HCT116 (cell line): Measurements from ENCODE around the gene MPV17. TPM values are rescaled to one million over a fixed set of nuclear protein-coding genes. Genes with fewer than 3 reads are reported as not detected.

Source experiments
- ATAC-seq: fragments of 200-7000 bp; cut with Tn5 transposase; 2 replicates; pipeline ENCODE4 v1.9.1; 2020; ENCODE audit warnings: mild to moderate bottlenecking, moderate library complexity
- BruUV-seq: library from RNA; stranded (reverse); fragments of 400-500 nt; replicated peaks from 2 replicates; lab custom pipeline; 2021; lab: Mats Ljungman, UMichigan
- CTCF ChIA-PET: fragments of 300-600 bp; sonication (Branson Sonifier 250); formaldehyde crosslinking; loops from one replicate; lab custom pipeline; 2021; ENCODE audit warnings: antibody characterized with exemption; lab: Charles Lee
- POLR2A ChIA-PET: fragments of 300-600, 350-600 bp; sonication (Branson Sonifier 250); formaldehyde crosslinking; loops from one replicate; lab custom pipeline; 2021; ENCODE audit warnings: antibody characterized with exemption; lab: Charles Lee
- RAD21 ChIA-PET, 2 experiments: fragments of 300-600 bp; sonication (Branson Sonifier 250); formaldehyde crosslinking; loops; one replicate each; lab custom pipeline; 2023; ENCODE audit warnings: low total read pairs in 2 of 2; ENCODE audit not compliant: uncharacterized antibody in 2 of 2, unreplicated experiment in 2 of 2, low non-redundant PET in 1 of 2; lab: Charles Lee
- DNase-seq: peaks from one replicate; pipeline ENCODE4 v3.0.0-alpha.2; 2010; ENCODE audit warnings: low read depth, low spot score
- H2AFZ ChIP-seq: fragments of 200-600 bp; shearing (Covaris generic), sonication (generic); 2 replicates; pipeline ENCODE4 v1.6.1; 2017; ENCODE audit warnings: low read depth, mixed run types, mixed read lengths, antibody characterized with exemption, low read length; ENCODE audit not compliant: poor library complexity, severe bottlenecking
- H3K27ac ChIP-seq: 2 replicates; pipeline ENCODE4 v1.5.1; 2012; ENCODE audit warnings: low read depth, low read length
- H3K27me3 ChIP-seq: fragments of 200-600 bp; sonication (generic); 2 replicates; pipeline ENCODE4 v1.6.1; 2016; ENCODE audit warnings: mixed run types, low read length, mixed read lengths; ENCODE audit not compliant: insufficient read depth
- H3K36me3 ChIP-seq, 2 experiments: fragments of 200-500 bp in 1 of 2; fragments of 200-600 bp in 1 of 2; sonication (Bioruptor generic) in 1 of 2; sonication (generic) in 1 of 2; 2 replicates each; pipeline versions ENCODE4 v1.5.1 to v1.6.1; 2014 to 2016; ENCODE audit warnings: low read length in 2 of 2, inconsistent platforms in 1 of 2, mixed read lengths in 1 of 2, mixed run types in 1 of 2; ENCODE audit not compliant: insufficient read depth in 2 of 2, control insufficient read depth in 1 of 2
- H3K4me1 ChIP-seq, 2 experiments: fragments of 200-600 bp in 1 of 2; sonication (generic) in 1 of 2; 2 replicates each; pipeline versions ENCODE4 v1.5.1 to v1.6.1; 2012 to 2017; ENCODE audit warnings: low read length in 2 of 2, inconsistent platforms in 1 of 2, mild to moderate bottlenecking in 1 of 2, mixed read lengths in 1 of 2, mixed run types in 1 of 2, moderate library complexity in 1 of 2; ENCODE audit not compliant: insufficient read depth in 2 of 2, control insufficient read depth in 1 of 2
- H3K4me2 ChIP-seq: fragments of 200-600 bp; sonication (generic); 2 replicates; pipeline ENCODE4 v1.6.1; 2017; ENCODE audit warnings: mixed run types, low read length, mixed read lengths
- H3K4me3 ChIP-seq, 2 experiments: fragments of 200-600 bp in 1 of 2; sonication (generic) in 1 of 2; replicated peaks in 1 of 2; 2 replicates each; pipeline ENCODE4 v1.5.1; 2011 to 2016; ENCODE audit warnings: low read length in 2 of 2, control low read depth in 1 of 2, low read depth in 1 of 2, mild to moderate bottlenecking in 1 of 2, mixed read lengths in 1 of 2, mixed run types in 1 of 2
- H3K79me2 ChIP-seq: fragments of 200-600 bp; sonication (generic); 2 replicates; pipeline ENCODE4 v1.6.1; 2017; ENCODE audit warnings: mild to moderate bottlenecking, mixed run types, low read length, moderate library complexity, mixed read lengths; ENCODE audit not compliant: insufficient read depth
- H3K9ac ChIP-seq: fragments of 200-600 bp; sonication (generic); 2 replicates; pipeline ENCODE4 v1.6.1; 2016; ENCODE audit warnings: low read length, mixed read lengths
- H3K9me2 ChIP-seq: fragments of 200-600 bp; sonication (generic), shearing (Covaris generic); 2 replicates; pipeline ENCODE4 v1.6.1; 2017; ENCODE audit warnings: mixed run types, mild to moderate bottlenecking, moderate library complexity; ENCODE audit not compliant: insufficient read depth
- H3K9me3 ChIP-seq, 2 experiments: fragments of 200-500 bp in 1 of 2; fragments of 200-600 bp in 1 of 2; sonication (Bioruptor generic) in 1 of 2; sonication (generic) in 1 of 2; 2 replicates each; pipeline ENCODE4 v1.6.1; 2014 to 2017; ENCODE audit warnings: low read length in 2 of 2, mixed read lengths in 2 of 2, inconsistent platforms in 1 of 2, low read depth in 1 of 2, mild to moderate bottlenecking in 1 of 2, mixed run types in 1 of 2, moderate library complexity in 1 of 2; ENCODE audit not compliant: control insufficient read depth in 1 of 2, insufficient read depth in 1 of 2
- H4K20me1 ChIP-seq: fragments of 200-600 bp; sonication (generic), shearing (Covaris generic); 2 replicates; pipeline ENCODE4 v1.6.1; 2017; ENCODE audit warnings: mixed run types, mild to moderate bottlenecking, moderate library complexity; ENCODE audit not compliant: insufficient read depth
- ATF3 ChIP-seq: IDR thresholded peaks from 2 replicates; pipeline ENCODE4 v1.6.1; 2012
- EGR1 ChIP-seq: IDR thresholded peaks from 2 replicates; pipeline ENCODE4 v1.6.1; 2012; ENCODE audit warnings: low read depth
- MAX ChIP-seq: IDR thresholded peaks from 2 replicates; pipeline ENCODE4 v1.6.1; 2012
- SRF ChIP-seq: IDR thresholded peaks from 2 replicates; pipeline ENCODE4 v1.6.1; 2012; ENCODE audit warnings: low read depth
- ZBTB33 ChIP-seq: IDR thresholded peaks from 2 replicates; pipeline ENCODE4 v1.6.1; 2011; ENCODE audit warnings: mild to moderate bottlenecking, low read length, moderate library complexity; ENCODE audit not compliant: insufficient replicate concordance; ENCODE audit errors: extremely low read depth
- ZFX ChIP-seq: fragments of 450-650 bp; IDR thresholded peaks from 2 replicates; pipeline ENCODE4 v1.6.1; 2017
- intact Hi-C: fragments of 100-400 bp; cut with micrococcal nuclease; formaldehyde crosslinking; loops from 2 replicates; pipeline ENCODE4 v1.10.0; 2022
- total RNA-seq: library from RNA; stranded (reverse); gene quantifications from one replicate; pipeline ENCODE4 v1.2.1, GENCODE V29; 2021; ENCODE audit not compliant: unreplicated experiment

MPV17 gene
- total RNA-seq, 1 experiment from 2014 or later = 55.4 TPM

- TF ChIP-seq ZBTB33 = peak; percentile 43
- TF ChIP-seq SRF = no peak
- peak; percentile 57; the same call in 1 of the 2 replicates for TF ChIP-seq EGR1
- peak; percentile 95 for TF ChIP-seq MAX
- TF ChIP-seq, all 23 proteins: peak for 9
These were observed at the start of gene MPV17 (continued) for GRCh38 chr2:27322766-27323595.

GRCh38 chr2:27370816-27371620 lies 48.1 kb upstream of the MPV17 start:
- Histone ChIP-seq H3K27me3 (no peaks in the 10 kb centered on the region), H2AFZ (no peak overlapping the region)
- DNase-seq = no peak

More at GRCh38 chr2:27370816-27371620, 48.1 kb upstream of the MPV17 start:
- H3K36me3 ChIP-seq = peaks cover 28 to 56% of the 10 kb centered on the region in 2 experiments; a peak in 3 of 4 replicates
- H3K9ac ChIP-seq = peak overlapping the region; percentile 83
- H3K79me2 ChIP-seq = peaks cover 56% of the 10 kb centered on the region
- no TSS peak for BruUV-seq
- CTCF ChIA-PET = interaction anchor here (1.1 to 1.4 kb wide), 2 partner anchors 9 to 68 kb away, joined by 3 to 6 read pairs; partner anchors contain the start of gene ZNF513
- POLR2A ChIA-PET = interaction anchor here (1.7 to 3.9 kb wide), 2 partner anchors 9 to 15 kb away, joined by 6 to 14 read pairs; partner anchors contain the start of genes GTF3C2 and ZNF513
- peak overlapping the region; percentile 85 for H3K4me2 ChIP-seq
- H4K20me1 ChIP-seq = no peaks in the 10 kb centered on the region
- RAD21 ChIA-PET = no interaction called here
- ATAC-seq = peak; percentile 44
- no peaks in the 10 kb centered on the region for H3K9me3 ChIP-seq
- peak overlapping the region; percentile 64 to 96 for H3K4me3 ChIP-seq
- intact Hi-C loops = loop anchor here (1.0 to 5.0 kb wide), 3 partner anchors 9 to 49 kb away; partner anchors contain the start of genes GTF3C2, MPV17 and ZNF513
- TF ChIP-seq ATF3 = no peak
- TF ChIP-seq ZFX = peak; percentile 100
- H3K4me1 ChIP-seq = peaks cover 10 to 29% of the 10 kb centered on the region in 2 experiments; a peak in 3 of 4 replicates
- H3K27ac ChIP-seq = peak overlapping the region; percentile 67
- H3K9me2 ChIP-seq = no peaks in the 10 kb centered on the region
